Measurements from ENCODE around the gene NKG7. TPM values are rescaled to one million over a fixed set of nuclear protein-coding genes. Genes with fewer than 3 reads are reported as not detected.
"Not testable (repeated sequence)": the region's sequence is repeated elsewhere in the genome, so short reads cannot be mapped to it uniquely, and the experiment has no call there.

Gene NKG7
- total RNA-seq, 1 donor from 2014 or later, result not detected

DNA sequence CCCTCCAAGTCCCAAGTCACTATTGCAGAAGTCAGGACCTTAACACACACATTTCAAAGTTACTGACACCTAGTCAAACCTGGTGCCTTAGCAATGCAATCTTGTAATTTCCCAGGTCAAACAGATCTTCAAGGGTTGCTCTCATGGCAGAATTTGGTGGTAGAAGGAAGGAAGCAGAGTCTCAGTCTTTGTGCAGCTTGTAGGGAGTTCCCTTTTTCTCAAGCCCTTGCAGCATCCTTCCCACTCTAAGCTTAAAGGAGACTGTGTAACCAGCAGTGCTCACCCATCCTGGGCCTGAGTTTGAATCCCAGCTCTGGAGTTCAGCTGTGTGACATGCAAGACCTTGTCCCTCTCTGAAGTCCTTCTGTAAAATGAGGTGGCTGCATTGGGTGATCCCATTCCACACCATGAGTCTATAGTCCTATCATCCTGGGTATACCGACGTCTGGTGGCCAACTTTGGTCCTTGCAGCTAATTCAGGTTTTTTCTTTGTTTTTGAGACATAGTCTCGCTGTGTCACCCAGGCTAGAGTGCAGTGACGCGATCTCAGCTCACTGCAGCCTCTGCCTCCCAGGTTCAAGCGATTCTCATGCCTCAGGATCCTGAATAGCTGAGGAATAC lies 35.2 kb upstream of the NKG7 start:
- H3K4me3 Mint-ChIP-seq (ENCODE audit: unreplicated experiment), result no peak overlapping the region
- H3K27me3 Mint-ChIP-seq (ENCODE audit: unreplicated experiment), result peaks cover 5% of the 10 kb centered on the region
- no peak for DNase-seq (ENCODE audit: low spot score)
- no peak overlapping the region for H3K27ac Mint-ChIP-seq (ENCODE audit: unreplicated experiment)
- TF ChIP-seq, protein P1, sequence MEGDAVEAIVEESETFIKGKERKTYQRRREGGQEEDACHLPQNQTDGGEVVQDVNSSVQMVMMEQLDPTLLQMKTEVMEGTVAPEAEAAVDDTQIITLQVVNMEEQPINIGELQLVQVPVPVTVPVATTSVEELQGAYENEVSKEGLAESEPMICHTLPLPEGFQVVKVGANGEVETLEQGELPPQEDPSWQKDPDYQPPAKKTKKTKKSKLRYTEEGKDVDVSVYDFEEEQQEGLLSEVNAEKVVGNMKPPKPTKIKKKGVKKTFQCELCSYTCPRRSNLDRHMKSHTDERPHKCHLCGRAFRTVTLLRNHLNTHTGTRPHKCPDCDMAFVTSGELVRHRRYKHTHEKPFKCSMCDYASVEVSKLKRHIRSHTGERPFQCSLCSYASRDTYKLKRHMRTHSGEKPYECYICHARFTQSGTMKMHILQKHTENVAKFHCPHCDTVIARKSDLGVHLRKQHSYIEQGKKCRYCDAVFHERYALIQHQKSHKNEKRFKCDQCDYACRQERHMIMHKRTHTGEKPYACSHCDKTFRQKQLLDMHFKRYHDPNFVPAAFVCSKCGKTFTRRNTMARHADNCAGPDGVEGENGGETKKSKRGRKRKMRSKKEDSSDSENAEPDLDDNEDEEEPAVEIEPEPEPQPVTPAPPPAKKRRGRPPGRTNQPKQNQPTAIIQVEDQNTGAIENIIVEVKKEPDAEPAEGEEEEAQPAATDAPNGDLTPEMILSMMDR (IDR thresholded peaks at IDR 0.05; ENCODE audit: unreplicated experiment), result peak; percentile 26
- no peaks in the 10 kb centered on the region for H3K4me1 Mint-ChIP-seq (ENCODE audit: unreplicated experiment)
- H3K36me3 Mint-ChIP-seq (ENCODE audit: low read depth, unreplicated experiment), result peaks cover 10% of the 10 kb centered on the region
- H3K9me3 Mint-ChIP-seq (ENCODE audit: unreplicated experiment), result peaks cover 12% of the 10 kb centered on the region

DNA sequence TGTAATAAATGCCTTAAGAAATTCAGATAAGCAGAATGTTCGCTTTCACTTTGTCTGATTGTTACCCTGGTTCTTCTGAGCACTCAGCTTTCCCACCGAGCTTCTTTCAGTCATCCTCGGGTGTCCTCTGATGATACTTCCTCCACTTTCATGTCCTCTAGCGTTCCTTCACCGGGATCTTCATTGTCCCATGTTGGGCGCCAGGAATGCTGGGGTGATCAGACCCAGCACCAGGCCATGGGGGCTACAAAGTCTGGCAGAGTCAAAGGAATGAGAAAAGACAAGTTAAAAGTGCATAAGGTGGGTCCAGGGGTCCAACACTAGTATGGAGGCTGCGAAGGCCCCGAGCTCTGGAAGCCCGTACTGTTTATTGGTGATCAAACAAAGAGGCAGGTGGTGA lies 29.7 kb upstream of the NKG7 start:
- H3K27ac Mint-ChIP-seq (ENCODE audit: unreplicated experiment), result no peak overlapping the region
- DNase-seq (ENCODE audit: low spot score), result no peak
- TF ChIP-seq, protein P1 (IDR thresholded peaks at IDR 0.05; ENCODE audit: unreplicated experiment), result no peak
- H3K36me3 Mint-ChIP-seq (ENCODE audit: low read depth, unreplicated experiment), result peaks cover 18% of the 10 kb centered on the region
- H3K9me3 Mint-ChIP-seq (ENCODE audit: unreplicated experiment), result peaks cover 19% of the 10 kb centered on the region
- H3K27me3 Mint-ChIP-seq (ENCODE audit: unreplicated experiment), result peaks cover 3% of the 10 kb centered on the region
- H3K4me3 Mint-ChIP-seq (ENCODE audit: unreplicated experiment), result no peak overlapping the region
- H3K4me1 Mint-ChIP-seq (ENCODE audit: unreplicated experiment), result no peaks in the 10 kb centered on the region

DNA sequence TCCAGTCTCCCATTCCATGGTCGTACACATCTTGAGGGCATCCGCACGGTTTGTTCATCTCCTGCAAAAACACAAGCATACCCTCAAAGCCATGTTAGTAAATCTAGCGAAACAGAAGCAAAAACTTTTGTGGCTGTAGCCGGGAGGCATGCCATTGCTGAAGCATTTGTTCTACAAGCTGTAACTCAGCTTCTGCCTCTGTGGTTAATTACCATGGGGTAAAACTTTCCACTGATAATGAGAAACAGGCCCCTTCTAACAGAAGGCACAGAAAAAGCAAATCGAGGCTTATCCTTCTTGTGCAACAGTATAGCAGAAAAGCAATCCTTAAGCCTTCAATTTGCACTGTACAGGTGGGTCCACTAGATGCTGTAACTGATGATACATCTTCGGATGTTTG lies 27.5 kb upstream of the NKG7 start:
- peaks cover 19% of the 10 kb centered on the region for H3K9me3 Mint-ChIP-seq (ENCODE audit: unreplicated experiment)
- H3K27me3 Mint-ChIP-seq (ENCODE audit: unreplicated experiment); H3K4me1 Mint-ChIP-seq (ENCODE audit: unreplicated experiment); DNase-seq (ENCODE audit: low spot score); H3K27ac Mint-ChIP-seq (ENCODE audit: unreplicated experiment); H3K4me3 Mint-ChIP-seq (ENCODE audit: unreplicated experiment): not testable (repeated sequence)
- peaks cover 18% of the 10 kb centered on the region for H3K36me3 Mint-ChIP-seq (ENCODE audit: low read depth, unreplicated experiment)

DNA sequence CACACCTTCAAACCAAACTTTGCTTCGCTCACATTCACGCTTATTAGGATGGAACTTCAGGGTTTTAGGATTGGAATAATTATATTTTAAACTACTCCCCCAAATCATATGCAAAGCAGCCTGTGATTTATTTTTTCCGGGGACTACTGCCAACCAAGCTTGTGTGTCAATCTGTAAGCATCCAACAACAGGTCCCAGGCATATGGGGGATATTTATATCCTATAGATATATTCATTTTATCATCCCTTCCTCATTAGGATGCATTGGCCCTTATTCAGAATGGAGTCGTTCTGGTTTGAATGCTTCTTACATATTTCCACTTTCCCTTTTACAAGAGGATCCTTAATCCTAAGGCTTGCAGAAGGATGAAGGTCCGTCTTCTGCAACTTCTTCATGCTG lies 26.8 kb upstream of the NKG7 start:
- Mint-ChIP-seq H3K27me3 (ENCODE audit: unreplicated experiment) (peaks cover 3% of the 10 kb centered on the region), H3K36me3 (ENCODE audit: low read depth, unreplicated experiment) (peaks cover 18% of the 10 kb centered on the region), H3K4me3 (ENCODE audit: unreplicated experiment) (no peak overlapping the region), H3K9me3 (ENCODE audit: unreplicated experiment) (peaks cover 19% of the 10 kb centered on the region), H3K4me1 (ENCODE audit: unreplicated experiment) (no peaks in the 10 kb centered on the region), H3K27ac (ENCODE audit: unreplicated experiment) (no peak overlapping the region)
- TF ChIP-seq, protein P1 (IDR thresholded peaks at IDR 0.05; ENCODE audit: unreplicated experiment), result no peak
- no peak for DNase-seq (ENCODE audit: low spot score)

DNA sequence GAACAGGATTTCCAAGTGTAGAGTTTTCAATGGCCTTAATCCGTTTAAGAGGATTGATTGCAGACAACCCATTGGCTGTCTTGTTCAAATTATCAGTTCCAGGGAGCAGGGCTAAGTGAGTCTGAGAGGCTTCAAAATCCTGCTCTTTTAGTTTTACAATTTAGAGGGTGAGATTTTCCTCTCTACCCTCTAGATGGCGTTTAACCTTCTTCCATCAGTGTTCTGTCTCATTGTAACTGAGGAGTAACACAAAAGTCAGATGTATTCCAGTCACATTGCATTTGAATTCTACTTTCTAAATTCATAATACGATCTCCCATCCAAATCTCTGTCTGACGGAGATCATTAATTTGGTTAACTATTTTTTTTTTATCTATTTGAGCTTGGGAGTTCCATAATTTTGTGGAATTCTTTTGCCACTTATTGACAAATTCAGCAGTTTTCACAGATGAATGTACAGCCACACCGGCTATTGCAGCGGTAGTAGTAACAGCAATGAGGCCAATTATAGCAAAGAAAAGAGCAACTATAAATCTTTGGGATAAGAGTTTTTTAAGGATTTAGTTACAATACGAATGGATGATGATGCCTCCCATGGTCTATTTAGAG lies 25.7 kb upstream of the NKG7 start:
- H3K27ac Mint-ChIP-seq (ENCODE audit: unreplicated experiment), result no peak overlapping the region

DNA sequence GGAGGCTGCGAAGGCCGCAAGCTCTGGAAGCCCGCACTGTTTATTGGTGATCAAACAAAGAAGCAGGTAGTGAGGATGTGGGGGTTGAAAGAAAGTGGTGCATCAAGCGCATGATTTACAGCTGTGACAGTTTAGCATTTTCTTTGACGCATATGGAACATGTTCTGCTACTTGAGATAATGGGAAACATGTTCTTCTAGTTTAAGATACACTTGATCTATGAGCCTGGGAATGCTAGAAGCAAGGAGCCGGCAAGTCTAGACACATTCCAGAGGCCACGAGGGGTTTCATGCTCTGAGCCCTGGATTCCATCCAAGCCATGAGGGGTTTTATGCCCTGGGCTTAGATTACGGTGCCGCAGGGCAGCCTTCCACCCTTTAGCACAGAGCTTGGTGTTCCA lies 25.0 kb upstream of the NKG7 start:
- H3K4me1 Mint-ChIP-seq (ENCODE audit: unreplicated experiment); DNase-seq (ENCODE audit: low spot score); H3K27ac Mint-ChIP-seq (ENCODE audit: unreplicated experiment); H3K4me3 Mint-ChIP-seq (ENCODE audit: unreplicated experiment); H3K36me3 Mint-ChIP-seq (ENCODE audit: low read depth, unreplicated experiment); H3K27me3 Mint-ChIP-seq (ENCODE audit: unreplicated experiment); H3K9me3 Mint-ChIP-seq (ENCODE audit: unreplicated experiment): not testable (repeated sequence)

More for the DNA sequence above, 25.7 kb upstream of the NKG7 start:
- Mint-ChIP-seq H3K36me3 (ENCODE audit: low read depth, unreplicated experiment) (peaks cover 12% of the 10 kb centered on the region), H3K27me3 (ENCODE audit: unreplicated experiment) (peaks cover 1% of the 10 kb centered on the region), H3K4me3 (ENCODE audit: unreplicated experiment) (no peak overlapping the region), H3K4me1 (ENCODE audit: unreplicated experiment) (no peaks in the 10 kb centered on the region), H3K9me3 (ENCODE audit: unreplicated experiment) (peaks cover 12% of the 10 kb centered on the region)
- no peak for DNase-seq (ENCODE audit: low spot score)
- TF ChIP-seq, protein P1 (IDR thresholded peaks at IDR 0.05; ENCODE audit: unreplicated experiment), result no peak
